Choroid plexus epithelial cell (primary cell): ENCODE results near the gene DR1.

Experiments
- DNase-seq: peaks from one replicate; pipeline ENCODE4 v3.0.0-alpha.2; 2010; ENCODE audit warnings: low read depth
- H3K4me3 ChIP-seq: 2 replicates; pipeline ENCODE4 v1.5.1; 2011; ENCODE audit warnings: low read depth, mild to moderate bottlenecking, control low read depth, low read length, moderate library complexity
- TF ChIP-seq, protein P1 (sequence below): conservative IDR thresholded peaks from 2 replicates; pipeline ENCODE4 v1.5.1; 2011; ENCODE audit warnings: low read depth, mild to moderate bottlenecking, control low read depth, inconsistent platforms, low read length, moderate library complexity

DR1 gene

DNA sequence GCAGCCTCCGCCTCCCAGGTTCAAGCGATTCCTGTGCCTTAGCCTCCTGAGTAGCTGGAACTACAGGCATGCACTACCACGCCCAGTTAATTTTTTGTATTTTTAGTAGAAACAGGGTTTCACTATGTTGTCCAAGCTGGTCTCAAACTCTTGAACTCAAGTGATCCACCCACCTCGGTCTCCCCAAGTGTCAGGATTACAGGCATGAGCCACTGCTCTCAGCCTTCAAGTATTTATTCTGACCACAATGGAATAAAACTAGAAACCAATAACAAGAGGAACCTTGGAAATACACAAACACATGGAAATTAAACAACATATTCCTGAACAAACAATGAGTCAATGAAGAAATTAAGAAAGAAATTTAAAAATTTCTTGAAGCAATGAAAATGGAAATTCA, 32.7 kb upstream of the DR1 start:
- DNase-seq, result peak; percentile 15
- TF ChIP-seq, protein P1, sequence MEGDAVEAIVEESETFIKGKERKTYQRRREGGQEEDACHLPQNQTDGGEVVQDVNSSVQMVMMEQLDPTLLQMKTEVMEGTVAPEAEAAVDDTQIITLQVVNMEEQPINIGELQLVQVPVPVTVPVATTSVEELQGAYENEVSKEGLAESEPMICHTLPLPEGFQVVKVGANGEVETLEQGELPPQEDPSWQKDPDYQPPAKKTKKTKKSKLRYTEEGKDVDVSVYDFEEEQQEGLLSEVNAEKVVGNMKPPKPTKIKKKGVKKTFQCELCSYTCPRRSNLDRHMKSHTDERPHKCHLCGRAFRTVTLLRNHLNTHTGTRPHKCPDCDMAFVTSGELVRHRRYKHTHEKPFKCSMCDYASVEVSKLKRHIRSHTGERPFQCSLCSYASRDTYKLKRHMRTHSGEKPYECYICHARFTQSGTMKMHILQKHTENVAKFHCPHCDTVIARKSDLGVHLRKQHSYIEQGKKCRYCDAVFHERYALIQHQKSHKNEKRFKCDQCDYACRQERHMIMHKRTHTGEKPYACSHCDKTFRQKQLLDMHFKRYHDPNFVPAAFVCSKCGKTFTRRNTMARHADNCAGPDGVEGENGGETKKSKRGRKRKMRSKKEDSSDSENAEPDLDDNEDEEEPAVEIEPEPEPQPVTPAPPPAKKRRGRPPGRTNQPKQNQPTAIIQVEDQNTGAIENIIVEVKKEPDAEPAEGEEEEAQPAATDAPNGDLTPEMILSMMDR, result no peak
- no peak overlapping the region for H3K4me3 ChIP-seq

DNA sequence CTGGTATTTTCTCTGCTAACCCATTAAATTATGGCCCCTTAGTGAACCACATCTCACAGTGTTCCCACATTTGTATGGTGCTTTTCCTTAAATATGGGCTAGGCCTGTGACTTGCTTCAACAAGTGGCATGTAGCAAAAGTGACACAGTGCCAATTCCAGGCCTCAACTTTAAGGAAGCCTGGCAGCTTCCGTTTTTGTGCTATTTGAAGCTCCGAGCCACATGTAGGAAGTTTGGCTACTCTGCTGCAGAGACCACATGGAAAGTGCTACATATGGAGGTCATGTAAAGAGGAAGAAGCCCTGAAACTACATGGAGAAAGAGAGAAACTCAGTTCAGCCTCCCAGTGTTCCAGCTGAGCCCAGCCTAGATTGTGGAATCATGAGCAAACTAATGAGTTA, 28.5 kb upstream of the DR1 start:
- no peak overlapping the region for H3K4me3 ChIP-seq
- TF ChIP-seq, protein P1, result no peak
- DNase-seq, result no peak

DNA sequence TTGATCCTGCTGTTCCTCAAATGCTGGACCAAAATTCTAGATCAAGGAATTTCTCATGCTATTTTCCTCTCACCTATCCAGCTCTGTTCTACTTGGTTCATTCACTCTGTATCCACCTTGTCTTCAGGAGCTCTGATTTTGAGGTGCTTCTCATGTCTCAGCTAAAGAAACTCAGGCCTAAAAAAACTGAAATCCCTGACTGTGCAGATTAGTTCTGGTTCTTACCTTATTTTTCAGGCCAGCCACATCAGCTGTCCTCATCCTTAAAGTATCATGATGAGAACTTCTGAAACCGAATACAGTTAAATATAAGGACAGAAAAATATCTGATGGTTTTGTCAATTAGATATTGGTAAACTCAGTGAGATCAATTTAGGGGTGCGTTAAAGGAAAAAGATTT, 27.8 kb upstream of the DR1 start:
- TF ChIP-seq, protein P1, result no peak
- DNase-seq, result no peak
- no peak overlapping the region for H3K4me3 ChIP-seq

DNA sequence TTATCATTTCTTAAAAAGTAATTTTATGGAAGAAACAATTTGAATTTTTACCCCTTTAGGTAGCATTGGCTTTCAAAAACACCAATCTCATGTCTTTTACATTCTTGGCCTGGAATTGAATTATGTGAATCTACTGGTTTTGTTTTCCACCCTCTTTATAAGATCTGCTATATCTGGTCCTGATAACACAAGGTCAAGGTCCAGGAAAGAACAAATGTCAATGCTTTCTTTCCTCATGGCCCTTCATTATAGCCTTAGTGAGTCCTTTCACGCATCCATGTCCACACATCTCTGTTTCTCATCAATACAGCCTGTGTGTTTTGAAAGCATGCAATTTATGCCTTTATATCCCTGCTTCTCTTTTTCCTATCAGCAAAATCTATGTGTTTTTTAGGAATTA, 24.0 kb upstream of the DR1 start:
- TF ChIP-seq, protein P1, result no peak
- no peak overlapping the region for H3K4me3 ChIP-seq

DNA sequence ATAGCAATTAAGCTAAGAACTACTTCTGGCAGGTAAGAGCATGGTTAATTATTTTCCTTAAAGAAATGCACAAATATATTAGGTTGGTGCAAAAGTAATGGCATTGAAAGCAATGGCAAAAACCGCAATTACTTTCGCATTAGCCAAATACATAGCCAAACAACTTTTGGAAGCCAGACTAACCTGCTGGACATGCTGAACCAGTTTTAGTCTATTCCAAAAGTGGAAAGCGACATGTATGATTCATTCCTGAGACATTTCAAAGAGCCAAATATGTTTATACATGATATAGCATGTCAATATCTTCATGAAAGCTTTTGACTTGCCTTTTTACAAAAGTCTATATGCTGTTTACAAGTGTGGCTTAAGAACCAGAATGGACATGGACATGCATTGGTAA, 23.4 kb upstream of the DR1 start:
- DNase-seq, result no peak
- no peak overlapping the region for H3K4me3 ChIP-seq
- TF ChIP-seq, protein P1, result no peak

More for the DNA sequence above, 24.0 kb upstream of the DR1 start:
- DNase-seq, result no peak

DNA sequence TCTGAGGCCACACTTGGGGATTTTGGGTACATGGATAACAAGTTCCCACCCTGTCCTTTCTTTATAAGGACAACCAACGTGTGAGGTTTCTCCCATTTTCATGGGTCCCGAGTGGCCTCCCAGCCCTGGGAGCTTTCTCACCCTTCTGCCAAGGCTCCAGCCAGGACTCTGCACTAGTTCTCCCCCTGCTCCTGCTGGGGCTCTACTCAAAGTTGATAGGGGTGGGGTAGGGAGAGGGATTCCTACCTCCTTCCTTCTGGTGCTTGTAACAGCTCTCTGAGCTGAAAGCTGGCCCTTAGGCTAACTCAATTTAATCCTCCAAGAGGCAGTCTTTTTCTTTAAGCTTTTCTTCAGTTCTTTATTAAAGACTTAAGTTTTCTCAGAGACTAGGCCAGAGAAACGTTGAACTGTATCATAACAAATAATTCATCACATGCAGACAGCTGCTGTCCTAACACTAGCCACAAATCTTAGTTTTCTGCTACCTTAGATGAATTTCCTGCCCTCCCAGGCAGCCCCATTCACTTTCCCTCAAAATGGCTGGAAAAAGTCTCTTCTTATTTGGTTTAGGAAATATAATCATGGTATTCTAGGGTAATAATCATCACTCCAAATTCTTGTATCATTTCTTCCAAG, 22.4 kb upstream of the DR1 start:
- H3K4me3 ChIP-seq, result no peak overlapping the region

More for the DNA sequence above, 22.4 kb upstream of the DR1 start:
- DNase-seq, result no peak
- TF ChIP-seq, protein P1, result no peak
